Upper lobe of left lung (tissue), 6 donors: Measurements from ENCODE around the gene BTNL2. TPM values are rescaled to one million over a fixed set of nuclear protein-coding genes. Genes with fewer than 3 reads are reported as not detected.

Experiments used
- ATAC-seq, 2 donors: fragments of 200-7000 bp; cut with Tn5 transposase; one replicate each; pipeline ENCODE4 v1.9.1; 2022; ENCODE audit warnings: mild to moderate bottlenecking in 2 of 2, moderate library complexity in 2 of 2; ENCODE audit not compliant: low FRiP score in 2 of 2
- DNase-seq, 2 donors: peaks; one replicate each; pipeline ENCODE4 v3.0.0-alpha.2; 2019 to 2020
- H3K27ac ChIP-seq, 4 donors: fragments of 200-600 bp; sonication (generic); one replicate each; pipeline ENCODE4 v1.5.1; 2016 to 2019
- H3K27me3 ChIP-seq, 4 donors: fragments of 200-600 bp; sonication (generic); one replicate each; pipeline ENCODE4 v1.5.1; 2017 to 2019
- H3K36me3 ChIP-seq, 4 donors: fragments of 200-600 bp; sonication (generic); one replicate each; pipeline ENCODE4 v1.5.1; 2016 to 2019
- H3K4me1 ChIP-seq, 4 donors: fragments of 200-600 bp; sonication (generic); one replicate each; pipeline ENCODE4 v1.5.1; 2018 to 2019
- H3K4me3 ChIP-seq, 4 donors: fragments of 200-600 bp; sonication (generic); one replicate each; pipeline ENCODE4 v1.5.1; 2017 to 2019; ENCODE audit warnings: mild to moderate bottlenecking in 2 of 4, moderate library complexity in 1 of 4
- H3K9me3 ChIP-seq, 4 donors: fragments of 200-600 bp; sonication (generic); one replicate each; pipeline ENCODE4 v1.5.1; 2018 to 2019
- CTCF ChIP-seq, 6 experiments: fragments of 450-650 bp in 4 of 6; fragments of 200-600 bp in 2 of 6; sonication (generic) in 2 of 6; IDR thresholded peaks; one replicate each; pipeline ENCODE4 v1.5.1; 2016 to 2019; ENCODE audit warnings: antibody characterized with exemption in 6 of 6
- EP300 ChIP-seq, 4 donors: sonication (generic); formaldehyde crosslinking; IDR thresholded peaks; one replicate each; pipeline ENCODE4 v1.5.1; 2017; ENCODE audit warnings: antibody characterized with exemption in 4 of 4, control low read depth in 2 of 4
- POLR2A ChIP-seq, 4 donors: fragments of 450-650 bp; IDR thresholded peaks; one replicate each; pipeline ENCODE4 v1.5.1; 2016 to 2017; ENCODE audit warnings: antibody characterized with exemption in 4 of 4, mild to moderate bottlenecking in 2 of 4
- POLR2AphosphoS5 ChIP-seq, 2 donors: sonication (generic); formaldehyde crosslinking; IDR thresholded peaks; one replicate each; pipeline ENCODE4 v1.5.1; 2017; ENCODE audit warnings: antibody characterized with exemption in 2 of 2
- WGBS, 2 donors: methylation state at CpG; one replicate each; pipeline ENCODE4 v1.1.5; 2017 to 2018; 5-methylcytosine and 5-hydroxymethylcytosine counted together
- total RNA-seq, 6 donors: library from RNA; depleted of rRNA in 4 of 6; stranded (reverse); fragments of >200 nt in 4 of 6; gene quantifications; one replicate each; pipeline versions ENCODE4 v1.1.0 to v1.2.1, GENCODE V29; 2016 to 2021
- donor health status: DM: no; HTN: no; CAD: no; lungs with moderate emphysema.
- donor health status: DM: no; HTN: yes; CAD: no; lungs with severe emphysema.

The BTNL2 gene
- total RNA-seq, 6 donors from 2014 or later = not detected

DNA sequence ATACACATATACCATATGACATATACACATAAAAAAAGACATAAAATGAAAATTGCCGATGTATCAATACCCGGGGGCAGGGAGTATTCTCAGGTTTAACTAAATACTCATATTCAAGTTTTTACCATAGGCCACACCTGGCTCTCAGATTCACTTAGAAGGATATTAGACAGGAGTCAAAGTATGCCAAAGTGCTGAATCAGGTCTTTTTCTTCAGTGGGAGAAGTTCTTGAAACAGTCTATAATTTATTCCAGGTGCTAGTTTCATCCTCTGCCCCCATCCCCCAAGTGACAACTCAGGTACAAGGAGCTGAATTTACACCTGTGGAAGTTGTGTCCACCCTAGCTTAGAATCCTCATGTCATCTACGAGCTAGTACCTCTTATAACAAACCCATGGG lies 24.2 kb upstream of the BTNL2 start:
- H3K4me3 ChIP-seq = no peak overlapping the region
- no peaks in the 10 kb centered on the region for H3K9me3 ChIP-seq
- TF ChIP-seq POLR2A (IDR thresholded peaks at IDR 0.05) (no peak), POLR2AphosphoS5 (IDR thresholded peaks at IDR 0.05) (no peak), CTCF (IDR thresholded peaks at IDR 0.05) (no peak), EP300 (IDR thresholded peaks at IDR 0.05) (no peak)
- no peaks in the 10 kb centered on the region for H3K36me3 ChIP-seq
- ATAC-seq (no peak), DNase-seq (no peak)
- H3K4me1 ChIP-seq = no peaks in the 10 kb centered on the region
- 83 to 88% methylated on average over 3 of the region's 3 CpGs for WGBS, 2 donors
- no peaks in the 10 kb centered on the region for H3K27me3 ChIP-seq
- no peak overlapping the region for H3K27ac ChIP-seq

GRCh38 chr6:32430179-32430578 lies 23.2 kb upstream of the BTNL2 start:
- Histone ChIP-seq H3K4me3 (no peak overlapping the region), H3K27ac (no peak overlapping the region), H3K36me3 (no peaks in the 10 kb centered on the region), H3K27me3 (no peaks in the 10 kb centered on the region), H3K9me3 (no peaks in the 10 kb centered on the region), H3K4me1 (no peaks in the 10 kb centered on the region)
- ATAC-seq = no peak
- 94 to 100% methylated on average over 2 to 3 of the region's 3 CpGs for whole genome bisulfite sequencing, 2 donors
- no peak for TF ChIP-seq CTCF (IDR thresholded peaks at IDR 0.05)
- TF ChIP-seq EP300 (IDR thresholded peaks at IDR 0.05) = no peak
- no peak for TF ChIP-seq POLR2A (IDR thresholded peaks at IDR 0.05)
- no peak for TF ChIP-seq POLR2AphosphoS5 (IDR thresholded peaks at IDR 0.05)
- DNase-seq = no peak

DNA sequence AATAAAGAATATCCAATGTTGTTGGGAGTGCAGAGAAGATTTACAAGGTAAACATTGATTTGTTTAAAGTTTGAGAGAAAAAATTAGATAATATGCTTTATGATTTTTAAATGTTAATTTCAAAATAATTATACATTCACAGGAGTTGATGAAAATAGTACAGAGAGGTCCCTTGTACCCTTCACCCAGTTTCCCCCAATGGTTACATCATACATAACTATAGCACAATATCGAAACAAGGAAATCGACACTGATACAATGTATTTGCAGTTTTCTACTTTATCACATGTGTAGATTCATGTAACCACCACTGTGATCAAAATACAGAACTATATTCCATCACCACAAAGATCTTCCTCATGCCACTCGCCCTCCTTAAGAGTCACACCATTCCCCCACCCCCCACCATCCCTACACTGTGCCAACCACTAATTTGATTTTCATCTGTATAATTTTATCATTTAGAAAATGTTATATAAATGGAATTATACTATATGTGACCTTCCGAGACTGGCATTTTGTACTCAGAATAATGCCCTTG lies 21.0 kb upstream of the BTNL2 start:
- Histone ChIP-seq H3K9me3 (no peaks in the 10 kb centered on the region), H3K4me1 (no peaks in the 10 kb centered on the region), H3K36me3 (no peaks in the 10 kb centered on the region), H3K27ac (no peak overlapping the region), H3K4me3 (no peak overlapping the region), H3K27me3 (no peaks in the 10 kb centered on the region)
- no peak for DNase-seq
- no peak for ATAC-seq
- TF ChIP-seq CTCF (IDR thresholded peaks at IDR 0.05) (no peak), POLR2A (IDR thresholded peaks at IDR 0.05) (no peak), EP300 (IDR thresholded peaks at IDR 0.05) (no peak), POLR2AphosphoS5 (IDR thresholded peaks at IDR 0.05) (no peak)
- WGBS, 2 donors = 92% methylated on average over 4 of the region's 4 CpGs

DNA sequence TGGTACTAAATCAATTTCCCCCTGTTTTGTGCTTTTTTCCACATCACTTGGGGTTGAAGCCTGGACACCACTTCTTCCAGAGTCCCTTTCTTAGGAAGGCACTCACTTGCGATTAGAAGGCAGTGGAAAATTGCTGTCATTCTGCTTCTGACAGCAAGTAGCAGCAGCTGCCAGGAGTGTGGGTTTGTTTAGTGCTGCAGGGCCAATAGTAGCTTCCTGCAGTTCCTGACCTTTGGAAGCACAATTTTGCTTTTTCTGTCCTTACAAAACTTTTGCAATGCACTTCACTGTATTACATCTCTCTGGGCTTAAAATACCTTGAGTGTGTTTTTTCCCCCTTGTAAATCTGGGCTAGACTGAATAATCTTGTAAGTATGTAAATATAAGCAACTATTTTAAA lies 20.2 kb upstream of the BTNL2 start:
- H3K36me3 ChIP-seq = no peaks in the 10 kb centered on the region
- no peaks in the 10 kb centered on the region for H3K4me1 ChIP-seq
- no peak for TF ChIP-seq CTCF (IDR thresholded peaks at IDR 0.05)
- TF ChIP-seq POLR2A (IDR thresholded peaks at IDR 0.05) = no peak
- TF ChIP-seq EP300 (IDR thresholded peaks at IDR 0.05) = no peak
- TF ChIP-seq POLR2AphosphoS5 (IDR thresholded peaks at IDR 0.05) = no peak
- no peak overlapping the region for H3K27ac ChIP-seq
- no peak overlapping the region for H3K4me3 ChIP-seq
- ATAC-seq (no peak), DNase-seq (no peak)
- 40 to 52% methylated on average over 1 of the region's 1 CpG for WGBS, 2 donors
- H3K9me3 ChIP-seq = no peaks in the 10 kb centered on the region
- H3K27me3 ChIP-seq = no peaks in the 10 kb centered on the region

DNA sequence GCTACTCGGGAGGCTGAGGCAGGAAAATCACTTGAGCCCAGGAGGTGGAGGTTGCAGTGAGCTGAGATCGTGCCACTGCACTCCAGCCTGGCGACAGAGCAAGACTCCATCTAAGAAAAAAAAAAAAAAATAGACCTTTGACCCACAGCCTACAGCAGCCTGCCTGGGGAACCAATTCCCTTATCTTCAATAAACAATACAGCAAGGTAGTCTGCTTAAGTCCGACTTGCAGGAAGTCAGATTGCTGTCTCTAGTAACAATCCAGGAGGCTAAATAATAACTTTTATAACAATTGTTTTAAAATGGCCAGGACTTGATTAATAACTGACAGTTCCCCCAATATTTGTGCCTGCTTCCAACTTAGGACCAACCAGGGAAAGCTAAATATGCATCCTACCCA lies 19.4 kb upstream of the BTNL2 start:
- ATAC-seq = no peak
- Histone ChIP-seq H3K27ac (no peak overlapping the region), H3K9me3 (no peaks in the 10 kb centered on the region), H3K27me3 (no peaks in the 10 kb centered on the region), H3K4me3 (no peak overlapping the region), H3K4me1 (no peaks in the 10 kb centered on the region), H3K36me3 (no peaks in the 10 kb centered on the region)
- WGBS, 2 donors = 70 to 81% methylated on average over 4 of the region's 4 CpGs
- TF ChIP-seq POLR2AphosphoS5 (IDR thresholded peaks at IDR 0.05) (no peak), POLR2A (IDR thresholded peaks at IDR 0.05) (no peak), EP300 (IDR thresholded peaks at IDR 0.05) (no peak), CTCF (IDR thresholded peaks at IDR 0.05) (no peak)
- DNase-seq = no peak
